ENCODE measurements around the gene HYOU1. TPM values are rescaled to one million over a fixed set of nuclear protein-coding genes. Genes with fewer than 3 reads are reported as not detected.
"Not testable (repeated sequence)": the region's sequence is repeated elsewhere in the genome, so short reads cannot be mapped to it uniquely, and the experiment has no call there.

Gene HYOU1
- total RNA-seq, 4 donors from 2014 or later: 18.4 to 29.2 (median 21.9) TPM

GRCh38 chr11:119061256-119061655, 4.3 kb upstream of the HYOU1 start:
- H3K4me1 ChIP-seq: peaks cover 12 to 20% of the 10 kb centered on the region in 2 donors
- intact Hi-C loops (cut with DNase I; ENCODE audit: low total_unique reads) (loop anchor here (10.0 kb wide), 1 partner anchor 144 kb away; the partner anchor contains the start of gene CBL), in situ Hi-C loops (cut with MboI; ENCODE audit: low sequenced_read_pairs in 4 of 4) (no loop called here)
- no peak for ATAC-seq
- H3K27ac ChIP-seq: no peak overlapping the region
- no peaks in the 10 kb centered on the region for H3K9me3 ChIP-seq
- no peaks in the 10 kb centered on the region for H3K27me3 ChIP-seq
- H3K36me3 ChIP-seq: peaks cover 0 to 5% of the 10 kb centered on the region in 2 donors
- DNase-seq: no peak
- no peak overlapping the region for H3K4me3 ChIP-seq
- TF ChIP-seq CTCF (IDR thresholded peaks at IDR 0.05 in 4 of 5, conservative IDR thresholded peaks at IDR 0.05 in 1 of 5): no peak
- no peak for TF ChIP-seq POLR2A (IDR thresholded peaks at IDR 0.05)

- H3K4me3 ChIP-seq; DNase-seq; H3K27ac ChIP-seq; H3K9me3 ChIP-seq; in situ Hi-C loops (cut with MboI; ENCODE audit: low sequenced_read_pairs in 4 of 4); intact Hi-C loops (cut with DNase I; ENCODE audit: low total_unique reads); H3K27me3 ChIP-seq; ATAC-seq: not testable (repeated sequence)
- H3K36me3 ChIP-seq: peaks cover 0 to 13% of the 10 kb centered on the region in 2 donors
- peaks cover 13 to 24% of the 10 kb centered on the region in 2 donors for H3K4me1 ChIP-seq
Observed at GRCh38 chr11:119059128-119059527, 2.1 kb upstream of the HYOU1 start.

- peaks cover 13 to 15% of the 10 kb centered on the region in 2 donors for H3K4me1 ChIP-seq
- peak in 1 of 2 donors; percentile 28 for DNase-seq
- H3K9me3 ChIP-seq: no peaks in the 10 kb centered on the region
- peaks cover 0 to 39% of the 10 kb centered on the region in 2 donors for H3K36me3 ChIP-seq
- peak; percentile 6 to 22 for ATAC-seq
- H3K27ac ChIP-seq: peak overlapping the region; percentile 83 to 91 (median 88)
- in situ Hi-C loops (cut with MboI; ENCODE audit: low sequenced_read_pairs in 4 of 4) (no loop called here), intact Hi-C loops (cut with DNase I; ENCODE audit: low total_unique reads) (loop anchor here (2.0 kb wide), 2 partner anchors 38 to 60 kb away; a partner anchor contains a TSS)
- H3K27me3 ChIP-seq: no peaks in the 10 kb centered on the region
- no peak for TF ChIP-seq POLR2A (IDR thresholded peaks at IDR 0.05)
- no peak for TF ChIP-seq CTCF (IDR thresholded peaks at IDR 0.05 in 4 of 5, conservative IDR thresholded peaks at IDR 0.05 in 1 of 5)
- peak overlapping the region; percentile 73 to 84 (median 78) for H3K4me3 ChIP-seq
Observed at GRCh38 chr11:119056421-119056999, 495 bp downstream of the HYOU1 start.

- intact Hi-C loops (cut with DNase I; ENCODE audit: low total_unique reads) (loop anchor here (2.0 kb wide), 2 partner anchors 39 to 59 kb away; a partner anchor contains a TSS), in situ Hi-C loops (cut with MboI; ENCODE audit: low sequenced_read_pairs in 4 of 4) (no loop called here)
- ATAC-seq (no peak), DNase-seq (no peak)
- no peak for TF ChIP-seq CTCF (IDR thresholded peaks at IDR 0.05 in 4 of 5, conservative IDR thresholded peaks at IDR 0.05 in 1 of 5)
- no peak for TF ChIP-seq POLR2A (IDR thresholded peaks at IDR 0.05)
- peaks cover 13 to 15% of the 10 kb centered on the region in 2 donors for H3K4me1 ChIP-seq
- no peaks in the 10 kb centered on the region for H3K9me3 ChIP-seq
- peak overlapping the region; percentile 83 to 91 (median 88) for H3K27ac ChIP-seq
- H3K36me3 ChIP-seq: peaks cover 0 to 45% of the 10 kb centered on the region in 2 donors
- H3K27me3 ChIP-seq: no peaks in the 10 kb centered on the region
- peak overlapping the region; percentile 73 to 84 (median 78) for H3K4me3 ChIP-seq
Observed at GRCh38 chr11:119055901-119056300, 1.1 kb downstream of the HYOU1 start.

GRCh38 chr11:119054418-119054817, 2.6 kb downstream of the HYOU1 start:
- peaks cover 0 to 56% of the 10 kb centered on the region in 2 donors for H3K36me3 ChIP-seq
- intact Hi-C loops (cut with DNase I; ENCODE audit: low total_unique reads): no loop called here
- in situ Hi-C loops (cut with MboI; ENCODE audit: low sequenced_read_pairs in 4 of 4): no loop called here
- H3K4me3 ChIP-seq: no peak overlapping the region
- TF ChIP-seq CTCF (IDR thresholded peaks at IDR 0.05 in 4 of 5, conservative IDR thresholded peaks at IDR 0.05 in 1 of 5): no peak
- no peak for TF ChIP-seq POLR2A (IDR thresholded peaks at IDR 0.05)
- H3K27me3 ChIP-seq: no peaks in the 10 kb centered on the region
- peaks cover 13 to 15% of the 10 kb centered on the region in 2 donors for H3K4me1 ChIP-seq
- H3K27ac ChIP-seq: no peak overlapping the region
- DNase-seq: no peak
- no peak for ATAC-seq
- H3K9me3 ChIP-seq: no peaks in the 10 kb centered on the region
